Measurements from ENCODE around the gene SLC25A24. TPM values are rescaled to one million over a fixed set of nuclear protein-coding genes. Genes with fewer than 3 reads are reported as not detected.

SLC25A24 gene
- total and polyA plus RNA-seq, 9 of the 15 experiments (the other 6 are each of a cell fraction or from before 2014, with no cell fraction given): 6.9 to 34.9 (median 25.4) TPM

GRCh38 chr1:108117237-108117636 lies 82.9 kb downstream of the SLC25A24 start:
- no peak for FAIRE-seq
- TF ChIP-seq DACH1 (IDR thresholded peaks at IDR 0.05; ENCODE audit: partially characterized antibody) (peak; percentile 59), CEBPG (CRISPR knock-in tag; IDR thresholded peaks at IDR 0.05) (no peak), CEBPG (tag; conservative IDR thresholded peaks at IDR 0.05 in 1 of 2, IDR thresholded peaks at IDR 0.05 in 1 of 2) (peak in 1 of 2 experiments; percentile 55; a peak in 2 of 4 replicates), XRCC3 (IDR thresholded peaks at IDR 0.05) (no peak)

DNA sequence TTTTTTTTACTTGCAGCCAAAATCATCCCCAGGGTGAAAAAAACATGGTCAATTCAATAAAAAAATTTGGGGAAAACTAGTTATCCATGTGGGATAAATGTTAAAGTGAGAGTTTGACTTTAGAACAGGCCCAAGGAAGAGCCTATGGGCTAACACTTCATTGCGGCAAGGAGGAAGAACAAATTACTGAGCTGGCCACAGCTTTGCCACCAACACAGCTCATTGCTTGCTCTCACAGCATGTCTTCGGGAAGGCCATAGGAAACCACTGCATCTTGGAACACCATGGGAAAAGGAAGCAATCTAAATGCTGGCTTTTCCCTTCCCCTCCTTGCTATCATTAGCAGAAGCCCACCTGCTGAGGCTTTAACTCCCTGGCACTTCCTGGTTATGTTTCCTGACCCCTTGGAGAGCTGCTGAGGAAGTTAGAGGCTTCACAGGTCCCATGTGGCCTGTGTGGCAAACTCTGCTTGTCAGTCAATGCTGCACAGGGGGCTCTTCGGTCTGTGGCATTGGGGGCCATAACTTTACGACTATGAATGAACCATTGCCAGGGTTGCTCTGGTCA lies 86.0 kb downstream of the SLC25A24 start:
- Histone ChIP-seq H3K4me1 (replicated peaks in 1 of 2; ENCODE audit: control insufficient read depth in 2 of 2, insufficient read depth in 2 of 2, low read length in 2 of 2) (peaks cover 0 to 9% of the 10 kb centered on the region in 2 experiments; a peak in 2 of 5 replicates), H3K4me2 (ENCODE audit: insufficient read depth, low read length) (no peak overlapping the region), H3K79me2 (ENCODE audit: control insufficient read depth, insufficient read depth, low read length) (no peaks in the 10 kb centered on the region), H3K9ac (ENCODE audit: insufficient read depth in 1 of 2, low read depth in 2 of 2, low read length in 2 of 2) (no peak overlapping the region), H3K36me3 (ENCODE audit: control insufficient read depth, insufficient read depth, low read length) (no peaks in the 10 kb centered on the region), H3K27ac (ENCODE audit: extremely low read depth, low read depth, low read length) (no peak overlapping the region), H3K9me3 (replicated peaks; ENCODE audit: control insufficient read depth, insufficient read depth, low read depth, low read length) (no peaks in the 10 kb centered on the region), H3K9me1 (ENCODE audit: control insufficient read depth, insufficient read depth, low read length) (no peaks in the 10 kb centered on the region), H2AFZ (ENCODE audit: low read depth, low read length) (no peak overlapping the region), H3K27me3 (ENCODE audit: control insufficient read depth in 2 of 2, insufficient read depth in 2 of 2, low read length in 2 of 2) (peaks cover 0 to 17% of the 10 kb centered on the region in 2 experiments; a peak in 4 of 5 replicates), H4K20me1 (replicated peaks; ENCODE audit: control insufficient read depth, insufficient read depth, low read length) (no peaks in the 10 kb centered on the region), H3K4me3 (no peak overlapping the region)
- no TSS peak for BruUV-seq (replicated peaks)
- ChIA-PET POLR2A (interaction anchor here (0.5 to 1.1 kb wide), 2 partner anchors 13 to 160 kb away, joined by 3 read pairs; no protein-coding TSS in a partner anchor), CTCF (ENCODE audit: low intra/inter-chr PET ratio) (no interaction called here)
- ATAC-seq (no peak), FAIRE-seq (no peak), DNase-seq (ENCODE audit: extremely low read depth in 1 of 4, low spot score in 3 of 4) (no peak)
- intact Hi-C loops (cut with micrococcal nuclease): no loop called here
- in situ Hi-C loops (cut with MboI): no loop called here
- WGBS (ENCODE audit: insufficient coverage, low coverage, missing lambda C conversion rate): 13% methylated on average over 4 of the region's 4 CpGs
- TF ChIP-seq, protein P1, sequence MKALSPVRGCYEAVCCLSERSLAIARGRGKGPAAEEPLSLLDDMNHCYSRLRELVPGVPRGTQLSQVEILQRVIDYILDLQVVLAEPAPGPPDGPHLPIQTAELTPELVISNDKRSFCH (CRISPR knock-in tag; IDR thresholded peaks at IDR 0.05): no peak
- TF ChIP-seq, protein P1 (tag; IDR thresholded peaks at IDR 0.05): no peak
- no peak for TF ChIP-seq ETV1 (tag; conservative IDR thresholded peaks at IDR 0.05; ENCODE audit: low read depth)
- TF ChIP-seq KDM4B (IDR thresholded peaks at IDR 0.05; ENCODE audit: borderline replicate concordance in 2 of 2, low read depth in 1 of 2): no peak
- TF ChIP-seq ZNF24 (IDR thresholded peaks at IDR 0.05): no peak
- no peak for TF ChIP-seq EZH2 (IDR thresholded peaks at IDR 0.05; ENCODE audit: borderline replicate concordance, low read depth, low read length)
- TF ChIP-seq RBM22 (IDR thresholded peaks at IDR 0.05; ENCODE audit: low read depth, low read length, poor library complexity, severe bottlenecking): no peak
- no peak for TF ChIP-seq FOXA3 (CRISPR knock-in tag; conservative IDR thresholded peaks at IDR 0.05 in 1 of 2, IDR thresholded peaks at IDR 0.05 in 1 of 2)
- TF ChIP-seq HNRNPLL (IDR thresholded peaks at IDR 0.05; ENCODE audit: low read depth, low read length, poor library complexity, severe bottlenecking): no peak
- TF ChIP-seq ZSCAN32 (CRISPR knock-in tag; IDR thresholded peaks at IDR 0.05): no peak
- no peak for TF ChIP-seq PKNOX1 (IDR thresholded peaks at IDR 0.05)

More at GRCh38 chr1:108117237-108117636, 82.9 kb downstream of the SLC25A24 start:
- no peaks in the 10 kb centered on the region for H3K9me1 ChIP-seq (ENCODE audit: control insufficient read depth, insufficient read depth, low read length)
- no peaks in the 10 kb centered on the region for H4K20me1 ChIP-seq (replicated peaks; ENCODE audit: control insufficient read depth, insufficient read depth, low read length)
- ChIA-PET POLR2A (no interaction called here), CTCF (ENCODE audit: low intra/inter-chr PET ratio) (no interaction called here)
- ATAC-seq (no peak), DNase-seq (ENCODE audit: extremely low read depth in 1 of 4, low spot score in 3 of 4) (no peak)
- H3K9ac ChIP-seq (ENCODE audit: insufficient read depth in 1 of 2, low read depth in 2 of 2, low read length in 2 of 2): no peak overlapping the region
- in situ Hi-C loops (cut with MboI): no loop called here
- no peaks in the 10 kb centered on the region for H3K9me3 ChIP-seq (replicated peaks; ENCODE audit: control insufficient read depth, insufficient read depth, low read depth, low read length)
- no peak overlapping the region for H2AFZ ChIP-seq (ENCODE audit: low read depth, low read length)
- H3K79me2 ChIP-seq (ENCODE audit: control insufficient read depth, insufficient read depth, low read length): no peaks in the 10 kb centered on the region
- H3K4me3 ChIP-seq: no peak overlapping the region
- peaks cover 6 to 9% of the 10 kb centered on the region in 2 experiments; a peak in 4 of 5 replicates for H3K4me1 ChIP-seq (replicated peaks in 1 of 2; ENCODE audit: control insufficient read depth in 2 of 2, insufficient read depth in 2 of 2, low read length in 2 of 2)
- intact Hi-C loops (cut with micrococcal nuclease): no loop called here
- BruUV-seq (replicated peaks): no TSS peak
- no peak overlapping the region for H3K4me2 ChIP-seq (ENCODE audit: insufficient read depth, low read length)
- H3K27ac ChIP-seq (ENCODE audit: extremely low read depth, low read depth, low read length): no peak overlapping the region
- WGBS (ENCODE audit: insufficient coverage, low coverage, missing lambda C conversion rate): 4% methylated on average over 1 of the region's 1 CpG
- H3K27me3 ChIP-seq (ENCODE audit: control insufficient read depth in 2 of 2, insufficient read depth in 2 of 2, low read length in 2 of 2): peaks cover 19 to 34% of the 10 kb centered on the region in 2 experiments
- no peaks in the 10 kb centered on the region for H3K36me3 ChIP-seq (ENCODE audit: control insufficient read depth, insufficient read depth, low read length)

Measured in K562 (cell line).